ENCODE results near the gene CEACAM8. TPM values are rescaled to one million over a fixed set of nuclear protein-coding genes. Genes with fewer than 3 reads are reported as not detected.
"Not testable (repeated sequence)": the region's sequence is repeated elsewhere in the genome, so short reads cannot be mapped to it uniquely, and the experiment has no call there.

The CEACAM8 gene
- total RNA-seq, 1 donor from 2014 or later = not detected

DNA sequence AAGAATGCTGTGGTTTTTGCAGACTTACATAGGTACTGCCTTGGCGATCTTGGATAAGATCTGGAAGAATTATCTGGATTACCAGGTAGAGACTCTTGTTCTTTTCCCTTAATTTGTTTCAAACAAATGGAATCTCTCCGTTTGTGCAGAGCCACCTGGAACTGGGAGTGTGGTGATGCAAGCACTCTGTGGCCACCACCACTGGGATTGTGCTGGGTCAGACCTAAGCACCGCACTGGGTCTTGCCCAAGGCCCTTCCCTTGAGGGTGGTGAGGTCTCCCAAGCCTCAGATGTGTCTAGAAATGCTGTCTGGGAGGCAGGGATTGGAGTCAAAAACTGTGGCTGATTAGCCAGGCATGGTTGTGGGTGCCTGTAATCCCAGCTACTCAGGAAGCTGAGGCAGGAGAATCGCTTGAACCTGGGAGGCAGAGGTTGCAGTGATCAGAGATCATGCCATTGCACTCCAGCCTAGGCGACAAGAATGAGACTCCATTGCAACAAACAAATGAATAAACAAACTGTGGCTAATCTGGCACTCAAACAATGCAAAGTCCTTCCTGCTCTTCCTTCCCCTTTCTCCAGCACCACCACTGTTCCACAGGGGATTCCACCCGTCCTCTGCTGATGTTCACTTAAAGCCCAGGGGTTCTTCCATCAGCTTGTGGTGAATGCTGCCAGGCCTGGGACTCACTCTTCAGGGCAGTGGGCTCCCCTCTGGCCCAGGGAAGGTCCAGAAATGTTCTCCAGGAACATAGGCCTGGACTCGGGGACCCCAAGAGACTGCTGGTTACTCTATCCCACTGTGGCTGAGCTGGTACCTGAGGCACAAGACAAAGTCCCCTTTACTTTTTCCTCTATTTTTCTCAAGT is 55.6 kb downstream of the CEACAM8 start:
- Mint-ChIP-seq H3K9me3 (ENCODE audit: low read depth) (no peaks in the 10 kb centered on the region), H3K4me1 (ENCODE audit: low read depth) (no peaks in the 10 kb centered on the region), H3K27ac (no peak overlapping the region), H3K4me3 (ENCODE audit: low read depth) (no peak overlapping the region), H3K36me3 (ENCODE audit: insufficient read depth) (no peaks in the 10 kb centered on the region), H3K27me3 (no peaks in the 10 kb centered on the region)
- TF ChIP-seq CTCF (IDR thresholded peaks at IDR 0.05; ENCODE audit: unreplicated experiment) = no peak
- DNase-seq (ENCODE audit: low spot score, unreplicated experiment) = no peak

- DNase-seq (ENCODE audit: low spot score, unreplicated experiment); H3K4me1 Mint-ChIP-seq (ENCODE audit: low read depth); H3K9me3 Mint-ChIP-seq (ENCODE audit: low read depth); H3K4me3 Mint-ChIP-seq (ENCODE audit: low read depth); H3K27ac Mint-ChIP-seq; H3K27me3 Mint-ChIP-seq; H3K36me3 Mint-ChIP-seq (ENCODE audit: insufficient read depth): not testable (repeated sequence)
Measured at GRCh38 chr19:42535276-42535675, 59.4 kb downstream of the CEACAM8 start.

- no peak for TF ChIP-seq CTCF (IDR thresholded peaks at IDR 0.05; ENCODE audit: unreplicated experiment)
- Mint-ChIP-seq H3K4me1 (ENCODE audit: low read depth) (no peaks in the 10 kb centered on the region), H3K36me3 (ENCODE audit: insufficient read depth) (peaks cover 1% of the 10 kb centered on the region), H3K27me3 (no peaks in the 10 kb centered on the region), H3K4me3 (ENCODE audit: low read depth) (no peak overlapping the region), H3K9me3 (ENCODE audit: low read depth) (no peaks in the 10 kb centered on the region), H3K27ac (no peak overlapping the region)
- no peak for DNase-seq (ENCODE audit: low spot score, unreplicated experiment)
Measured at GRCh38 chr19:42534391-42534790, 60.3 kb downstream of the CEACAM8 start.

DNA sequence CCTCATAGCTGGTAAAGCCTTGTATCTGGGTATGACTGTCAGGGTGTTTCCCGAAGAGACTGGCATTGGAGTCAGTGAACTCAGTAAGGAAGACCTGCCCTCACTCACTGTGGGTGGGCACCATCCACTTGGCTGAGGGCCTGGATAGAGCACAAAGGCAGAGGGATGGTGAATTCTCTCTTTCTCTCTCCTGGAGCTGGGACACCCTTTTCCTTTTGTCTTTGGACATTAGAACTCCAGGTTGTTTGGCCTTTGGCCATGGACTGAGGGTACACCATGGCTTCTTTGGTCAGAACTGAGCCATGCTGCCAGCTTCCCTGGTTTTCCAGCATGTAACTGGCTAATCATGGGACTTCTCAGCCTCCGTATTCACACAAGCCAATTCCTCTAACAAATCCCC is 61.8 kb downstream of the CEACAM8 start:
- Mint-ChIP-seq H3K4me1 (ENCODE audit: low read depth) (peaks cover 9% of the 10 kb centered on the region), H3K4me3 (ENCODE audit: low read depth) (no peak overlapping the region), H3K27ac (no peak overlapping the region), H3K9me3 (ENCODE audit: low read depth) (no peaks in the 10 kb centered on the region), H3K27me3 (no peaks in the 10 kb centered on the region), H3K36me3 (ENCODE audit: insufficient read depth) (peaks cover 1% of the 10 kb centered on the region)
- DNase-seq (ENCODE audit: low spot score, unreplicated experiment) = no peak
- TF ChIP-seq CTCF (IDR thresholded peaks at IDR 0.05; ENCODE audit: unreplicated experiment) = no peak

DNA sequence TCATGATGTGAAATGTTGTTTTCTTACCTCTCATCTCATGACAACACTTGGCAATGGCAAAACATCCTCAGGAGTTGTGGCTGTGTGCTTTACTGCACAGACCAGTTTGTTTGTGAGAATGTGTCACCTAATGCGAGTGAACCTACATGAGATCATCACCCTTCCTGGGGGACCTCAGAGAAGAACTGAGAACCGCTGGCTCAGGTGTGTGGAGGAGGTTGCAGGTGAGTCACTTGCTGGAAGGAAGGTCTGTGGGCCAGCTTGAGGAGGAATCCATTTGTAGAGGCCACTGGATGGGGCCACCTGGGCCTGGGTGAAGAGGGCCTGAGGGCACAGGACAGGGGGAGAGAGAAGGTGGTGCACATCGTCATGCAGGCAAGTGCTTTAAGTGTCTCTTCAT is 63.4 kb downstream of the CEACAM8 start:
- H3K27ac Mint-ChIP-seq = no peak overlapping the region
- H3K4me1 Mint-ChIP-seq (ENCODE audit: low read depth) = peaks cover 9% of the 10 kb centered on the region
- TF ChIP-seq CTCF (IDR thresholded peaks at IDR 0.05; ENCODE audit: unreplicated experiment) = no peak
- DNase-seq (ENCODE audit: low spot score, unreplicated experiment) = no peak
- no peak overlapping the region for H3K4me3 Mint-ChIP-seq (ENCODE audit: low read depth)
- H3K27me3 Mint-ChIP-seq = no peaks in the 10 kb centered on the region
- H3K9me3 Mint-ChIP-seq (ENCODE audit: low read depth) = no peaks in the 10 kb centered on the region
- peaks cover 1% of the 10 kb centered on the region for H3K36me3 Mint-ChIP-seq (ENCODE audit: insufficient read depth)

Other genes starting within 250 kb of the CEACAM8 start
- gene CNFN, start 204.6 kb downstream of the CEACAM8 start, total RNA-seq = 2.8 and 2.9 TPM in 2 replicates
- 12.8 and 13.4 TPM in 2 replicates for gene LIPE, start 167.5 kb downstream of the CEACAM8 start, total RNA-seq
- gene CXCL17, start 152.0 kb downstream of the CEACAM8 start, total RNA-seq = 0.48 and 0.64 TPM in 2 replicates
- 0.69 and 1.9 TPM in 2 replicates for gene CEACAM1, start 66.4 kb downstream of the CEACAM8 start, total RNA-seq
- not detected in 2 replicates for gene PSG3, start 145.6 kb upstream of the CEACAM8 start, total RNA-seq
- not detected in 2 replicates for gene PSG8, start 170.8 kb upstream of the CEACAM8 start, total RNA-seq

Measured in progenitor cell of endocrine pancreas (in vitro differentiated cells).